Activated T-helper 1 cell treated with anti-CD3 and anti-CD28 coated beads, Interleukin-12 subunit alpha, Interleukin-12 subunit beta, Interleukin-2, Interleukin-4 antibody, amounts not matched to agents 30 ng/mL and 10 ng/mL and 1 ng/mL, durations not matched to agents 14 hours and 24 hours and 36 hours (primary cell): ENCODE measurements around the gene FTO. TPM values are rescaled to one million over a fixed set of nuclear protein-coding genes. Genes with fewer than 3 reads are reported as not detected.

Experiments
- DNase-seq: peaks from one replicate; pipeline ENCODE4 v3.0.0; 2021; ENCODE audit warnings: low spot score
- H3K27ac Mint-ChIP-seq: one replicate; pipeline ENCODE4 v1.8.0; 2021; ENCODE audit warnings: mild to moderate bottlenecking, mixed read lengths
- H3K27me3 Mint-ChIP-seq: one replicate; pipeline ENCODE4 v1.8.0; 2022; ENCODE audit warnings: mild to moderate bottlenecking, moderate library complexity, mixed read lengths; ENCODE audit not compliant: insufficient read depth
- H3K36me3 Mint-ChIP-seq: one replicate; pipeline ENCODE4 v1.8.0; 2021; ENCODE audit warnings: low read depth, mixed read lengths
- H3K4me1 Mint-ChIP-seq: one replicate; pipeline ENCODE4 v1.8.0; 2021; ENCODE audit warnings: low read depth, mixed read lengths
- H3K4me3 Mint-ChIP-seq: one replicate; pipeline ENCODE4 v1.8.0; 2021; ENCODE audit warnings: mild to moderate bottlenecking, moderate library complexity, mixed read lengths
- H3K9me3 Mint-ChIP-seq: one replicate; pipeline ENCODE4 v1.8.0; 2021; ENCODE audit warnings: mixed read lengths
- intact Hi-C: fragments of 100-400 bp; cut with micrococcal nuclease; formaldehyde crosslinking; loops from one replicate; pipeline ENCODE4 v1.15.1; 2024
- total RNA-seq: library from RNA; stranded (reverse); gene quantifications from 2 replicates; pipeline ENCODE4 v1.2.3, GENCODE V29; 2022

The FTO gene
- total RNA-seq, 1 donor from 2014 or later = 56.4 TPM

DNA sequence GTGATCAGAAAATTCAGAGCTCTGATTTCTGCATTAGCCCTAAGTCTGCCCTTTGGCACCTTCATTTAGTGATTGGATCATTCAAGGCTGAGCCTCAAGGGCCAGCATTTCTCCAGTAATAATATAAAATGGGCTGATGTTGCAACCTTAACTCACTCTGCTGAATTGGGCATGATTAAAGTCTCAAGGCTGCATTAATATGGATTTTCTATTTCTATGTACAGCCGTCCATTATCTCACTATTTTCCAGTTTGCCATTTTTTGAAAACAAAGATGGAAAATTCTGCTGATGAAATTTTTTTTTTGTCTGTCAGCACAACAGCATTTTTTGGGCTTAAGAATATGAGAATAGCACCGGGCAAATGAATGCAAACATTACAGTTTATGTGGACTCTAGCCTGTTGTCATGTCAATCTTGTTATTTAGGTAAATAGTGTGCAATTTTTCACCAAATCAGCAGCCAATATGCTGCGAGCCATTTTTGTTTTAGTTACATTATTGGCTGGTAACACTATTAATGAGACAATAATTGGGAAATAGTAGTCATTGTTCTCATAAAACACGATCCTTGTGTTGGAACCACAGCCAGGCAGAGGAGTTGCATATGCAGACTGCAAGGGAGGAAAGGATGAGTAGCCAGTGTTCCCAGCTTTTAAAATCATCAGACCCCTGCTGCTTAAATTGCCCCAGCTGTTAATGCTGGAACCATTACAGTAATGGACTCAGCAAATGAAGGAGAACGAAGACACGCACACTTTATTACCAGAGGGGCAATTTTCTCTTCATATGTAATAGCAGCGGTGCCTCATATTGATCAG, 10.5 kb downstream of the FTO start:
- H3K27me3 Mint-ChIP-seq = no peaks in the 10 kb centered on the region
- intact Hi-C loops = no loop called here
- H3K9me3 Mint-ChIP-seq = no peaks in the 10 kb centered on the region
- DNase-seq = no peak
- no peaks in the 10 kb centered on the region for H3K36me3 Mint-ChIP-seq
- peaks cover 14% of the 10 kb centered on the region for H3K4me1 Mint-ChIP-seq
- H3K27ac Mint-ChIP-seq = no peak overlapping the region
- H3K4me3 Mint-ChIP-seq = no peak overlapping the region

DNA sequence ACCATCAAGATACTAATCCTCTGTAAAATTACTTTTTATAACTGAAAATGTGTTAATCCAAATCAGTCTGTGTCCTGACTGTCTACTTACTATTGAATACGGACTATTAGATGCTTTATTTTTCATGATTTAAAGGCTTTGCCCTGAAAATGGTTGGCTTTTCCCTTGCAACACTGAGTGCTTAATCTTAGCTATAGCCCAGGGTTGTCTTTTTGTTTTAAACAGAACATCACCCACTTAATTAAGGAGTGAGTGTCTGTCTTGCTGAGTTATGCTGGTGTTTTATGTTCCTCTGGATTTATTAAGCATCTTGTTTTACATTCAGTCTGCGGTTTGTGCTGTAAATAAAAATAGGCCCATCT, 11.0 kb downstream of the FTO start:
- Mint-ChIP-seq H3K27ac (no peak overlapping the region), H3K27me3 (no peaks in the 10 kb centered on the region), H3K4me3 (no peak overlapping the region), H3K9me3 (no peaks in the 10 kb centered on the region), H3K36me3 (no peaks in the 10 kb centered on the region), H3K4me1 (peaks cover 14% of the 10 kb centered on the region)
- no peak for DNase-seq
- intact Hi-C loops = no loop called here

DNA sequence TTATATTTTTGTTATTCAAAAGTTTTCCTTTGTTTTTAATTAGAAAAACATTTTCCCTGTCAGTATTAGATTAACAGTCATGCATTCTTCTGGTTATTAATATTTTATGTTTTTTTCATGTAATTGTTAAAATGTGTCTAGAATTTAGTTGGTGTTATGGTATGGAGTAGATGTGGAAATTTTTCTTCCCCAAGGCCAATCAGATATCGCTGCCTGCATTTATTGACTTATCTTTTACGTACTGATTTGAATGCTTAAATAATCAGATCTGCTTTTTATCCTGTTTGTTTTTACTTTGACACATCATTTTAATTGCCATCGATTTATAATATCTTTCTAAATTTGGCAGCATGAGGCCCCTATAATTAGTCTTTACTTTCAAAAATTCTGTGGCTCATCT, 13.6 kb downstream of the FTO start:
- no peak overlapping the region for H3K4me3 Mint-ChIP-seq
- intact Hi-C loops = no loop called here
- H3K4me1 Mint-ChIP-seq = peaks cover 14% of the 10 kb centered on the region
- H3K9me3 Mint-ChIP-seq = no peaks in the 10 kb centered on the region
- no peak overlapping the region for H3K27ac Mint-ChIP-seq
- H3K27me3 Mint-ChIP-seq = no peaks in the 10 kb centered on the region
- no peaks in the 10 kb centered on the region for H3K36me3 Mint-ChIP-seq
- DNase-seq = no peak

DNA sequence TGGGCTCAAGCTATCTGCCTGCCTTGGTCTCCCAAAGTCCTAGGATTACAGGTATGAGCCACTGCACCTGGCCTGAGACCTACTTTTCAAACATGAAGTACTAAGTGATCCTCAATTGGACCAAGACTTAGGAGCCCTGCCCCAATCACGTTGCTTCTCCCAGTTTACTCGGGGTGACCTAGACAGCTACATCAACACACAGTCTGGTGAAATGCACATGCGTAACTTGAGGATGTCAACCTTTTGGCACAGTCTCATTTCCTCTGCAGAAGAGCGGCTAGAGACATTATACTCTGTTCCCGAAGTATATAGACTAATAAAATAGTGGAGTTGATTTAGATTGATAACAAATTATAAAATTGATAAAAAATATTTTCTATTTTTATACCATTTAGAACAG, 17.1 kb downstream of the FTO start:
- Mint-ChIP-seq H3K27me3 (no peaks in the 10 kb centered on the region), H3K4me3 (no peak overlapping the region), H3K9me3 (no peaks in the 10 kb centered on the region), H3K27ac (no peak overlapping the region), H3K4me1 (peaks cover 4% of the 10 kb centered on the region), H3K36me3 (no peaks in the 10 kb centered on the region)
- DNase-seq = no peak
- intact Hi-C loops = no loop called here

DNA sequence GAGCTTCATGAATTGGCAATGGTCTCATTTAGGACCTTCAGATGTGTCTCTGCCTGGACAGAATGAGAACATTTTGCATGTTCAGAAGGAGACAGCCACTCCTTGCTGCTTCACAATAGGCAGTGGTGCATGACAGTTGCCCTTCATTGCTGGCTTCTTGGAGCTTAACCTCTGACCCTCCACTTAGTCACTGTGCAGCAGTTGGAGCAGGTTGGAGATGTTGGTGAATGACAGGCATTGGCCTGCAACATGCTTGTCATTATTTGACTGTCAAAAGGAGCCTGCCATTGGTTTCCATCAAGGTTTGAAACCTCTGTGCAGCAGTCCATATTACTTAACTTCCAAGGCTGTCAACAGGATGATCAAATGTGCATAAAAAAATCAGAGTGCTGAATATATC, 22.7 kb downstream of the FTO start:
- H3K27me3 Mint-ChIP-seq = no peaks in the 10 kb centered on the region
- no peaks in the 10 kb centered on the region for H3K4me1 Mint-ChIP-seq
- H3K27ac Mint-ChIP-seq = no peak overlapping the region
- no peak for DNase-seq
- H3K36me3 Mint-ChIP-seq = peaks cover 6% of the 10 kb centered on the region
- H3K4me3 Mint-ChIP-seq = no peak overlapping the region
- H3K9me3 Mint-ChIP-seq = no peaks in the 10 kb centered on the region
- intact Hi-C loops = loop anchor here (2.0 kb wide), 1 partner anchor 18 kb away; no protein-coding TSS in a partner anchor

DNA sequence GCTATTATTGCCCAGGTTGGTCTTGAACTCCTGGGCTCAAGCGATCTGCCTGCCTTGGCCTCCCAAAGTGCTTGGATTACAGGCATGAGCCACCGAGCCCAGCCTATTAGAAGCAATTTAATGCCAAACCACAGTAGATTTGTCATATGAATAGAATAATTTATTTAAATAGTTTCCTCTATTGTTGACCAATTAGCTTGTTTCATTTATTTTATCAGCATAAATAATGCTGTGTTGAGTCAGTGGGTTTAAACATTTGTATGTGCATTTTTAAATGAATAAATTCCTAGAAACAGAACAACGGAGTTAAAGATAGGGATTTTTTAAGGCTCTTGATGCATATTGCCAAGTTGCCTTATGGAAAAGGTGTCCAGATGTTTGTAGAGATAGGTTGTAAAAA, 26.7 kb downstream of the FTO start:
- DNase-seq = no peak
- Mint-ChIP-seq H3K27me3 (no peaks in the 10 kb centered on the region), H3K9me3 (no peaks in the 10 kb centered on the region), H3K4me1 (no peaks in the 10 kb centered on the region), H3K27ac (no peak overlapping the region), H3K4me3 (no peak overlapping the region), H3K36me3 (peaks cover 6% of the 10 kb centered on the region)
- intact Hi-C loops = no loop called here

DNA sequence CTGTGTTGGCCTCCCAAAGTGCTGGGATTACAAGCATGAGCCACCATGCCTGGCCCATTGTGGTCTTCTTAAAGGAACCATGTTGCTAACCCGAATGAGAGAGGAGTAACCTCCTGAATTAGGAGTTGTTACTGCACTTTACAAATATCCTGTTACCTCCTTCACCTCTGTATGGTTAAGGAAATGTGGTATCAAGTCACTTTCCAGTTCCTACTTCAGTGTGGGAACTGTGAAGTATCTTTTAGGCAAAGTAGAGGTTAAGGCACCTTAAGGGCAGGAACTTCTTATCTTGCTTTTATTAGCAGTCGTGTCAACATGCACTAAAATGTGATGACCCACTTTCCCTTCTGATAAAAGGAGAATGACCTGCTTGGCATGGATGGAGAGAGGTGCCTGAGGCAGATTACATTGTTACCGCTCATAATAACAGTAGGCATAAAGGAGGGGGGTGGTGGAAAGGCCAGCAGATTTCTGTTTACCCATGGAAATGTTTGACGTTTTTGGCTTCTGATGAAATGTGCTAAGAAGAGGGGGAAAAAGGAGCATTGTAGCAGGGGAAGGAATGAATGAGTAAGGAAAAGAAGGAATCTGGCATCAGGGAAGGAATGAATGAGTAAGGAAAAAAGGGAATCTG, 28.5 kb downstream of the FTO start:
- H3K36me3 Mint-ChIP-seq = peaks cover 2% of the 10 kb centered on the region
- DNase-seq = no peak
- H3K27me3 Mint-ChIP-seq = no peaks in the 10 kb centered on the region
- H3K27ac Mint-ChIP-seq = no peak overlapping the region
- H3K4me3 Mint-ChIP-seq = no peak overlapping the region
- intact Hi-C loops = no loop called here
- no peaks in the 10 kb centered on the region for H3K9me3 Mint-ChIP-seq
- peaks cover 9% of the 10 kb centered on the region for H3K4me1 Mint-ChIP-seq

DNA sequence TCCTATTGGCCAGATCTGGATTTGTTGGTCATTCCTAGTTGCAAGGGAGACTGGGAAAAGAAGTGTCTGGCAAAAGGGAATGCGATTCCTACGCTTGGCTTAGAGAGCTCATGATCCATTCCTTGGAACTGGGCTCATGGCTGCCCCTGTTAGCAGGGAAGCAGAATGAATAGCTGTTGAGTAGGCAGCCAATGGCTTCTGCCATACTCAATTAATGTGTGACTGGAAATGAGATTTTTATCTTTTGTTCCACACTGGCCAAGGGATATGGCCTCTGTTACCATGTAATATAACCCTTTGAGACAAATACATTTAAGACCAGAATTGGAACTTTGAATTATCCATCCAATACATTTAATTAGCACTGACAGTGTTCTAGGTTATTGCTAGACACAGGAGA, 31.0 kb downstream of the FTO start:
- no peaks in the 10 kb centered on the region for H3K27me3 Mint-ChIP-seq

DNA sequence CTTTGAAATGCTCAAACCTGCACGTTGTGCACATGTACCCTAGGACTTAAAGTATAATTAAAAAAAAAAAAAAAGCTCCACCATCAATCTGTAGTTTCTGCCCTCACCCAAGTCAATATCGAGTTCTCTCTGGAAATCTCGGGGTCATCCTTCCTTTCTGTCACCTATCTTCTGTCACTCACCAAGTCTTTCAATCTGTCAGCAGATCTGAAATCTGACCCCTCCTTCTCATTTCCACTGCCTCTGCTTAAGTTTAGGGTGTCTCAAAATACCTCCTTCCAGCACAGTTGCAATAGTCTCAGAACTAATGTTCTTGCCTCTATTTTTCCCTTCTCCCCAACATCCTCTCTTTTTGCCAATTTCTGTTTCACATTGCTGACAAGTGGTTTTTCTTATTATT, 32.3 kb downstream of the FTO start:
- H3K27ac Mint-ChIP-seq = no peak overlapping the region
- H3K4me1 Mint-ChIP-seq = peaks cover 13% of the 10 kb centered on the region
- H3K9me3 Mint-ChIP-seq = no peaks in the 10 kb centered on the region
- DNase-seq = no peak
- H3K27me3 Mint-ChIP-seq = no peaks in the 10 kb centered on the region
- intact Hi-C loops = no loop called here
- no peak overlapping the region for H3K4me3 Mint-ChIP-seq
- H3K36me3 Mint-ChIP-seq = no peaks in the 10 kb centered on the region

More for the DNA sequence above, 31.0 kb downstream of the FTO start:
- H3K27ac Mint-ChIP-seq = no peak overlapping the region
- peaks cover 11% of the 10 kb centered on the region for H3K4me1 Mint-ChIP-seq
- H3K9me3 Mint-ChIP-seq = no peaks in the 10 kb centered on the region
- DNase-seq = no peak
- no peaks in the 10 kb centered on the region for H3K36me3 Mint-ChIP-seq
- intact Hi-C loops = no loop called here
- H3K4me3 Mint-ChIP-seq = no peak overlapping the region

DNA sequence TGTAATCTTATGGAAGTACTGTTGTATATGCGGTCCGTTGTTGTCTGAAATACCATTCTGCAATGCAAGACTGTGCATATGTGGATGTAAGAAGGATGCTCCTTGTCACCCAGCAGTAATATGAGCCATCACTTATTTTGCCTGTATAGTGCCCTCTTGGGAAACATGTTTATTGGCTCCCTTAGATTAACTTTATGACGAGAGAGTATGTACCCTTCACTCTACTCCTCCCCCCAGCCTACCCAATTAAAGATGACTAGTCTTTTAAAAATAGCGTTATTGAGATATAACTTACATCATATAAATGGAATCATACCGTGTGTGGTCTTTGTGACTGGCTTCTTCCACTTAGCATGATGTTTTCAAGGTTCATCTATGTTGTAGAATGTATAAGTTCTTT, 33.6 kb downstream of the FTO start:
- H3K27ac Mint-ChIP-seq = no peak overlapping the region
- intact Hi-C loops = no loop called here
- no peak overlapping the region for H3K4me3 Mint-ChIP-seq
- no peaks in the 10 kb centered on the region for H3K9me3 Mint-ChIP-seq
- no peaks in the 10 kb centered on the region for H3K36me3 Mint-ChIP-seq
- no peak for DNase-seq
- H3K4me1 Mint-ChIP-seq = peaks cover 13% of the 10 kb centered on the region
- H3K27me3 Mint-ChIP-seq = no peaks in the 10 kb centered on the region

DNA sequence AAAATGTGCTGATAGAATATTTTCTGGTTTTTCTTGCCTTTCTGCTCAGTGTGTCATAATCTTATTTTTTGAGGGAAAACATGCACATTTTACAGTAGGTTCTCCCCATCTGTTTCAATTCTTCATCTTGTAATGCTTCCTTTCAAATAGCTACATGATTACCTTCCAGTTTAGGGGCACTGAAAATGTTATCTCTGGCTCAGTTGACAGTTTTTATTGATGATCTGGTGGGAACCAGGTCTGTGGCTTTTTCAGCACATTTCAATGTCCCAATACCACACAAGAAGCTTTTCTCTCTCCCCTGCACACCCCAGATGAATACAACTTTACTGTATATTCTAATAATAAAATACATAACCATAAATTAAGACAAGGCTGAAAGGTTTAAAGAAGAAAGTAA, 36.5 kb downstream of the FTO start:
- H3K36me3 Mint-ChIP-seq = no peaks in the 10 kb centered on the region
- H3K4me3 Mint-ChIP-seq = no peak overlapping the region
- DNase-seq = no peak
- H3K9me3 Mint-ChIP-seq = no peaks in the 10 kb centered on the region
- no peak overlapping the region for H3K27ac Mint-ChIP-seq
- no peaks in the 10 kb centered on the region for H3K27me3 Mint-ChIP-seq
- intact Hi-C loops = loop anchor here (10.0 kb wide), 1 partner anchor 686 kb away; the partner anchor contains the start of genes CHD9 and CHD9NB
- peaks cover 32% of the 10 kb centered on the region for H3K4me1 Mint-ChIP-seq

DNA sequence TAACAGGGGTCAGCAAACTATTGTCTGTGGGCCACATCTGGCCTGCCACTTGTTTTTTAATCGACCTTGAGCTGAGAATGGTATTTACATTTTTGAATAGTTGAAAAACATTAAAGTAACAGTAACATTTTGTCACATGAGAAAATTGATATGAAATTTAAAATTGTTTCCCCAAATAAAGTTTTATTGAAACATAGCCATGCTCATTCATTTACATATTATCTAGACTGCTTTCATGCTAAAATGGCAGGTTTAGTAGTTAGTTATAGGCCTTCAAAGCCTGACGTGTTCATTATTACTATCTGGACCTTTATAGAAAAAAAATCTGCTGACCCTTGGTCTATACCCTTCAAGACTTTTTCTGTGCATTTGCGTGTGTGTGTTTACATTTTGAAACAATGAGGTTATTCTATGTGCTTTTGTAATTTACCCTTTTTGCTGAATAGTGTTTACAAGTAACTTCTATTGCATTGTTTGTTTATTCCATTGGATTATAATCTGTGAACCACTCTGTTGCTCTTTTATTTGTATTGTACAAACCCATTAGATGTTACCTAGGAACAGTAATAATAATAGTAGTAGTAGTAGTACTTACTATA, 37.1 kb downstream of the FTO start:
- Mint-ChIP-seq H3K27me3 (no peaks in the 10 kb centered on the region), H3K9me3 (no peaks in the 10 kb centered on the region), H3K4me1 (peaks cover 38% of the 10 kb centered on the region), H3K4me3 (no peak overlapping the region), H3K27ac (no peak overlapping the region), H3K36me3 (no peaks in the 10 kb centered on the region)
- no peak for DNase-seq
- intact Hi-C loops = loop anchor here (10.0 kb wide), 1 partner anchor 686 kb away; the partner anchor contains the start of genes CHD9 and CHD9NB

DNA sequence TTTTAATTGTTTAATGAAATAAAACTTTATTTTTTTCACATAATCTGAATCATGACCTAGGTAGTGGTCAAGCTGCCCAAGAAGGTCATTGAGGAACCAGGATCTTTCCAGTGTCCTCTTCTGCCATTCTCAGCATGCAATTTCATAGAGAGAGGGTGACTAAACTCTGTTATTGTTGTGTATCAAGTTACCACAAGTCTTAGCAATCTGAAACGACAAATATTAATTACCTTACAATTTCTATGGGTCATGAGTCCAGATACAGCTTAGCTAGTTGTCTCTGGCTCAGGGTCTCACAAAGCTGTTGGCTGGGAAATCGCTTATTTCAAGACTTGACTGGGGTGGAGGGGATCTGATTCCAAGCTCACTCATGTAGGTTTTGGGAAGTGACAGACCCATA, 37.6 kb downstream of the FTO start:
- Mint-ChIP-seq H3K27me3 (no peaks in the 10 kb centered on the region), H3K4me1 (peaks cover 36% of the 10 kb centered on the region), H3K4me3 (no peak overlapping the region), H3K27ac (no peak overlapping the region), H3K36me3 (no peaks in the 10 kb centered on the region), H3K9me3 (no peaks in the 10 kb centered on the region)
- intact Hi-C loops = loop anchor here (10.0 kb wide), 1 partner anchor 687 kb away; the partner anchor contains the start of genes CHD9 and CHD9NB
- DNase-seq = no peak
